ENCODE data around the gene HS3ST6. TPM values are rescaled to one million over a fixed set of nuclear protein-coding genes. Genes with fewer than 3 reads are reported as not detected.
"Not testable (repeated sequence)": the region's sequence is repeated elsewhere in the genome, so short reads cannot be mapped to it uniquely, and the experiment has no call there.

HS3ST6 gene
- total RNA-seq, 4 donors from 2014 or later, result not detected

GRCh38 chr16:1903220-1903574, 15.0 kb downstream of the HS3ST6 start:
- no peak for ATAC-seq (ENCODE audit: low FRiP score)
- no peak for DNase-seq (ENCODE audit: low spot score)
- TF ChIP-seq CTCF (IDR thresholded peaks at IDR 0.05), result no peak

GRCh38 chr16:1902547-1903219, 15.5 kb downstream of the HS3ST6 start:
- no peak for TF ChIP-seq CTCF (IDR thresholded peaks at IDR 0.05)
- DNase-seq (ENCODE audit: low spot score), result no peak
- ATAC-seq (ENCODE audit: low FRiP score), result no peak

- no peak for ATAC-seq (ENCODE audit: low FRiP score)
Measured at GRCh38 chr16:1900452-1900774, 17.8 kb downstream of the HS3ST6 start.

GRCh38 chr16:1899641-1900451, 18.4 kb downstream of the HS3ST6 start:
- ATAC-seq (ENCODE audit: low FRiP score) (no peak), DNase-seq (ENCODE audit: low spot score) (no peak)
- no peak for TF ChIP-seq CTCF (IDR thresholded peaks at IDR 0.05)

More at GRCh38 chr16:1900452-1900774, 17.8 kb downstream of the HS3ST6 start:
- no peak for TF ChIP-seq CTCF (IDR thresholded peaks at IDR 0.05)
- no peak for DNase-seq (ENCODE audit: low spot score)

GRCh38 chr16:1897692-1898091, 20.5 kb downstream of the HS3ST6 start:
- not testable (repeated sequence) for ATAC-seq (ENCODE audit: low FRiP score); DNase-seq (ENCODE audit: low spot score)

GRCh38 chr16:1895949-1896675, 22.1 kb downstream of the HS3ST6 start:
- ATAC-seq (ENCODE audit: low FRiP score) (no peak), DNase-seq (ENCODE audit: low spot score) (no peak)
- TF ChIP-seq CTCF (IDR thresholded peaks at IDR 0.05), result no peak

- ATAC-seq (ENCODE audit: low FRiP score), result no peak
- no peak for DNase-seq (ENCODE audit: low spot score)
- TF ChIP-seq CTCF (IDR thresholded peaks at IDR 0.05), result no peak
Measured at GRCh38 chr16:1895068-1895467, 23.1 kb downstream of the HS3ST6 start.
